ENCODE measurements around the gene PWWP2B.
"Not testable (repeated sequence)": the region's sequence is repeated elsewhere in the genome, so short reads cannot be mapped to it uniquely, and the experiment has no call there.

PWWP2B gene

DNA sequence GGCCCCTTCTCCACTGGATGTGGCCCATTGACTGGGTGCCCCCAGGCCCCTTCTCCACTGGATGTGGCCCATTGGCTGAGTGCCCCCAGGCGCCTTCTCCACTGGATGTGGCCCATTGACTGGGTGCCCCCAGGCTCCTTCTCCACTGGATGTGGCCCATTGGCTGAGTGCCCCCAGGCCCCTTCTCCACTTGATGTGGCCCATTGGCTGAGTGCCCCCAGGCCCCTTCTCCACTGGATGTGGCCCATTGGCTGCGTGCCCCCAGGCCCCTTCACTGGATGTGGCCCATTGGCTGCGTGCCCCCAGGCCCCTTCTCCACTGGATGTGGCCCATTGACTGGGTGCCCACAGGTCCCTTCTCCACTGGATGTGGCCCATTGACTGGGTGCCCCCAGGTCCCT lies 39.1 kb downstream of the PWWP2B start:
- DNase-seq = not testable (repeated sequence)

DNA sequence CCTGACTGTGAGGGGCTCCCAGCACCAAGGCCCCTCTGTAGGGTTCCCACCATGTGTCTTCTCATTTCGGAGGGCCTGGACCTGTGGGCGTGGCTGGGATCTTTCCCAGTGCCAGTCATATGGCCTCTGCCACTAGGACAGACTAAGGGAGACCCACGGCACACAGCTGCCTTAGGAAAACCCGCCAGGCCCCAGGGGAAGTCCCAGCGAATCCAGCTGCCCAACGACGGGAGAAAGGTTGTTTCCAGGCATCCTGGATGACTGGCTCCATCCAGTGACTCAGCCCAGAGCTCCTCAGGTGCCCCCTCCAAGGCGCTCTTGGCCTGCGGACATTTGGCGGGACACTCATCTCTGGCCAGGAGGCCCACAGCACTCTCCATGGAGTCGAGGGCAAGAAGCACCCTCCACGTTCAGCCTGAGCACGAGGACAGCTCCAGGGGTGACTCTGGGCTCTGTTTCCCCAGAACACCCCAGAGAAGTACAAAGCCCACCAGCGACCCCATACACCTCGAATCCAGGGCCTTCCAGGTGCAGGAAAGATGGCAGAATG lies 39.9 kb downstream of the PWWP2B start:
- DNase-seq = no peak

DNA sequence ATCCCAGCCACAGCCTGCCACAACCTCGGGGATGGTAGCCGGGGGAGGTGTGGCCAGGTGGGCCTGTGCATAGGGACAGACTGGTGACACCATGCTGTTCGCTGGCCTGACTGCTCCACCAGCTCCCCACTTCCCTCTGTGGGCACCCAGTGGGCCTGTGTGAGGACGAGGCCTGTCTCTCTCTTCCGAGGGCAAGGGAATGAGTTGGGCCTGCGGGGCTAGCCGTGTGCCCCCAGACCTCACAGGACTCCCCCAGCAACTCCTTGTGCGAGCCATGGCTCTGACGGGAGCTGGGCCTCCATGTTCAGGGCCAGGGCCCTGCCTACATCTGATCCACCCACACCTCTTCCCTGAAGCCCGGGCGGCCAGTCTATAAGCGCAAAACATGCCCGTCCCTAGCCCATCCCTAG lies 40.5 kb downstream of the PWWP2B start:
- no peak for DNase-seq

DNA sequence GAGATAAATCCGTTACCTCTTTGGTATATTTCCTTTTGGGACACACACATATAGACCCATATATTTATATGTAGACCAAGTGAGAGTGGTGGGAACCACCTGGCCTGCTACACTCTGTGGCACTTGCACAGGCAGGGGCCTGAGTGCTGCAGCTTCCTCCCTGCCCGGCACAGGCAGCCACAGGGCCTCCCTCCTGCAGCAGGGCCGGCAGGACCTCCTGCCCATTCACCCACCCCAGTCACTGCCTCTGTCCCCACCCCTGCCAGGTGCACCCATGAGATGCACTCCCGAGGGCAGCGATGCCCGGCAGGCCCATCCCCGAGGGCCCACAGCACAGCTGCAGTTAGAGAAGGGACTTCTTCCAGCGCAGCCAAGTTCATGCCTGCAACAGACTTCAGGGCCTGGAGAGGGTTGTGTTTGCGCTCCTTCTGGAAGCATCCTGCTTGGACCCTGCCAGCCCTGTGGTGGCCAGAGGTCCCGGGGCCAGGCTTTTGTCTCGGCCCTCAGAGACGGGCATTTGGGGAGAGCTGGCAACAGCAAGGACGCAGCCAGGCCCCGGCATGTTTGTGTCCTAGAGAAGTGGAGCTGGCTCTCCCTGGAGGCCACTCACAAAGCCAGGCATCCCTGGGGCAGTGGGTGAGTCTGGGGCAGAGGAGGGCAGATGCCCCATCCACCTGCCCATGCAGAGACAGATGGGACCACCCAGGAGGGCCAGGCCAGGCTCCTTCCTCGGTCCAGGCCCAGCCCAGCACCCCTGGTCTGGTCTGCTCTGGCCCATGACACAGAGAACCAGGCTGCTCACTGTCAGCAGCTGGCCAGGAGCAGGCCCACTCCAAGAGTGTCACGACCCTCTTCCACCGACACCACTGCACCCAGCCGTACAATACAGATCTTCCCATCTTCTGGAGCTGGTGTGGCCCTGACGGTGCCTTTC lies 41.4 kb downstream of the PWWP2B start:
- no peak for DNase-seq

DNA sequence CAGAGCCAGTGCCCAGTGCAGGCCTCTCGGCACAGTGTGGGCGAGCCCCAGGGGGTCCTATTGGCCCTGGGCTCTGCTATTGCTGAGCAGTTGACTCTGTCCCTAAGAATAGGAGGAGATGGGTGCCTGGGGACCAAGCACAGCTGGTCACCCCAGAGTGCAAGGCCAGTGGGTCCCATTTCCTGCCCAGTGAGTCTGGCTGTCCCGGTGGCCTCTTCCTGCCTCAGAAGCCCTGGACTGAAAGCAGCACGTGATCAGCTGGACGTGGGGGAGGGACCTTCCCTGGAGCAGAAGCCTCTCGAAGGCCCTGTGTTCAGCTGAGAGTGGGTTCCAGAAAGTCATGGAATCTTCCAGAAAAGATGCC lies 42.0 kb downstream of the PWWP2B start:
- no peak for DNase-seq

DNA sequence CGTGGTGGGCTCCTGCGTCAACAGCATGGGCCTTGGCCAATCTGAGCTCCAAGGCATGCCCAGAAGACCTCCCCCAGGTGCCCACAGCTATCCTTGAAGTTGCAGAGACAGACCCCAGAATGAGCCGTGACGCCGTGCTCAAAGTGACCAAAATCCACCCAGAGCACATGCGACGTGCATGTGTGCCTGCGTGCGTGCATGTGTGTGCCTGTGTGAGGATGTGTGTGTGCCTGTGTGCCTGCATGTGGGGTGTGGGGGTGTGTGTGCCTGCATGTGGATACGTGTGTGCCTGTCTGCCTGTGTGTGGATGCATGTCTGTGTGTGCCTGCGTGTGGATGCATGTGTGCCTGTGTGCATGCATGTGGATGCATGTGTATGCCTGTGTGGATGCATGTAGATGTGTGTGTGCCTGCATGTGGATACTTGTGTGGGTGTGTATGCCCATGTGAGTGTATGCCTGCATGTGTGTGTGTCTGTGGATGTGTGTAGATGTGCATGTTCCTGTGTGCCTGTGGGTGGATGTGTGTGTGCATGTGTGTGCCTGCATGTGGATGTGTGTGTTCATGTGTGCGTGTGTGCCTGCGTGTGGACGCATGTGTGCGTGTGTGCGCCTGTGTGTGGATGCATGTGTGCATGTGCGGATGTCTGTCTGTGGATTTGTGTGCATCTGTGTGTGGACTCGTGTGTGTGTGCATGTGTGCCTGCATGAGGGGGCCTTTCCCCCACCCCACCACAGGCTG lies 42.6 kb downstream of the PWWP2B start:
- no peak for DNase-seq

DNA sequence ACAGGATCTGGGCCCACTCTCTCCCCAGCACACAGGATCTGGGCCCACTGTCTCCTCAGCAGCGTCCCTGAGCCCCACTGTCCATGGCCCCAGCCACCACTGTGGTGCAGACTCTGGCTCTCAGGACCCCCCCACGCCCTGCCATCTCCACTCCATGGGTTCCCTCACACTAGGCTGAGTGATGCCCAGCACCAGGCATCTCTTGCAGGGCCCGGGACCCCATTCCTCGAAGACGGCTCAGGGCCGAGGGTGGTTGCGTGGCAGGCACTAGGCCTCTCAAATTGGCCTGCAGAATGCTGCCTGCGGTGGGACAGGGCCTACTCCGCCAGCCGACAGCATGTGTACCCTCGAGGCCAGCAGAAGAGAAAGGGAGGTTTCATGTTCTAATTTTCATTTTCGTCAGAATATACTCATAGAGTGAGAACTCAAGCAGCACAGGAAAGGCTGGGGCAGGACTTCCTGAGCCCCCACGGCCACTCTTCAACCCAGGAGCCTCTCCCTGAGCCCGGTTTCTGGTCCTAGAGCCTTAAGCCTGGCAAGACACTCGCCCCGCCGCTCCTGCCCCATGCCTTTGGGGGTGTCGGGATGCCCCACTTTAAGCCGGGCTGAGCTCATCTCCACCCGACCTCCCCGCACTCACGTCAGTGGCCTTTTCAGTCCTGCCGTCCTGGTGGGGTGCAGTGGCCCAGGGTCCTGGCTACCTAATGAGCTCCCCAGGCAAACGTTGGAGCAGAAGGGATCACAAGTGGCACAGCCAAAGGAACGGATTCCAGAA lies 44.0 kb downstream of the PWWP2B start:
- no peak for DNase-seq

DNA sequence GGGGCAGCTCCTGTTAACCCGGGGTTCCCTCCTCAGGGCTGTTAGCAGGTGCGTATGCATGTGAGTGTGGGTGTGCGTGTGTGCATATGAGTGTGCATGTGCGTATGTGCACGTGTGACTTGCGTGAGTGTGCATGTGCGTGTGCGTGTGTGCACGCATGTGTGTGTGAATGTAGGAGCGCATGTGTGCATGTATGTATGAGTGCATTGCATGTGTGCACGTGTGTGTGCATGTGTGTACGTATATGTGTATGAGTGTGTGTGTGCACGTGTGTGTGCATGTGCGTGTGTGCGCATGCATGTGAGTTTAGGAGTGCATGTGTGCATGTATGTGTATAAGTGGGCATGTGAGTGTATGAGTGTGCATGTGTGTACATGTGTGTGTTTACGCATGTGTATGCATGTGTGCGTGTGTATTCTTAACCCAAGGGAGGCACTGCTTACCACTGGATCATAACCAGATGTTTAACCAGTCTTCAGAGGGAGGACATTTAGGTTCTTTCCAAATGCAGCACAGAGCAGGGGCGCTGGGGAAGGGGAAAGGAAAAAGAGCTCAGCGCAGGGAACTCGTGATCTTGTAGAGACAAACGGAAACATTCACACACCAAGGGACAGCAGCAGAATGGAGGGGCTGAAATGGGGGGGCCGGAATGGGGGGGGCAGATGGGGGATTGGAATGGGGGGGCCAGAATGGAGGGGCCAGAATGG lies 45.0 kb downstream of the PWWP2B start:
- no peak for DNase-seq

DNA sequence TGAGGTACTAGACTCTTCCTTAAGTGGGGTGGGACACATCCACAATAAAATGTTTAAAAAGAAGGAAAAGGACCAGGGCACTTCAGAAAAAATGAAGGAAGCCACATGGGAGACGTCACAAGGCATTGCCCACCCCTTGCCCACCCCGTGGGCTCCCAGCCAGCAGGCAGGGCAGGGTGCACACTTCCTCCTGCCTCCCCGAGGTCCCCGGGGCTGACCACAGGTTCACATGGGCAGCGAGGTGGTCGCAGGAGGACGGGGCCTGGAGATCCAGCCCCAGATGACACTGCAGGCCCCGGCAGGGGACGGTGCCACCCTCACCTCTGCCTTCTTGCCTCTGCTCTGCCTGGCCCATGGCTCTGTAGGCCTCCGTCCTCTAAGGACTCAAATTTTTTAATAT lies 45.6 kb downstream of the PWWP2B start:
- DNase-seq = no peak

DNA sequence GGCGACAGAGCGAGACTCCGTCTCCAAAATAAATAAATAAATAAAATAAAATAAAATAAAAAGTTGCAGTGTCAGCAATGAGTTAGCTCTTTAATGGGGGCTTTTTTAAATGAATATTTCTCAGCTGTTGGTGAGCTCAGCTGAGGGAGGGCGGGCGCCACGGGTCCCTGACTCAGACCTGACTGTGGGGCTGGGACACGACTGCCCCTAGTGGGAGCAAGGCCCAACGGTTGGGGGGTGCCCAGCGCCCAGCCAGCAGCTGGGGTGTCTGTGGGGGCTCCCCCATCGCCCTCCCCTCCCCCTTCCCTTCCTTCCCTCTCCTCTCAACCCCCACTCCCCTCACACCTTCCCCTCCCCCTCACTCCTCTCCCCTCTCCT lies 46.6 kb downstream of the PWWP2B start:
- no peak for DNase-seq

DNA sequence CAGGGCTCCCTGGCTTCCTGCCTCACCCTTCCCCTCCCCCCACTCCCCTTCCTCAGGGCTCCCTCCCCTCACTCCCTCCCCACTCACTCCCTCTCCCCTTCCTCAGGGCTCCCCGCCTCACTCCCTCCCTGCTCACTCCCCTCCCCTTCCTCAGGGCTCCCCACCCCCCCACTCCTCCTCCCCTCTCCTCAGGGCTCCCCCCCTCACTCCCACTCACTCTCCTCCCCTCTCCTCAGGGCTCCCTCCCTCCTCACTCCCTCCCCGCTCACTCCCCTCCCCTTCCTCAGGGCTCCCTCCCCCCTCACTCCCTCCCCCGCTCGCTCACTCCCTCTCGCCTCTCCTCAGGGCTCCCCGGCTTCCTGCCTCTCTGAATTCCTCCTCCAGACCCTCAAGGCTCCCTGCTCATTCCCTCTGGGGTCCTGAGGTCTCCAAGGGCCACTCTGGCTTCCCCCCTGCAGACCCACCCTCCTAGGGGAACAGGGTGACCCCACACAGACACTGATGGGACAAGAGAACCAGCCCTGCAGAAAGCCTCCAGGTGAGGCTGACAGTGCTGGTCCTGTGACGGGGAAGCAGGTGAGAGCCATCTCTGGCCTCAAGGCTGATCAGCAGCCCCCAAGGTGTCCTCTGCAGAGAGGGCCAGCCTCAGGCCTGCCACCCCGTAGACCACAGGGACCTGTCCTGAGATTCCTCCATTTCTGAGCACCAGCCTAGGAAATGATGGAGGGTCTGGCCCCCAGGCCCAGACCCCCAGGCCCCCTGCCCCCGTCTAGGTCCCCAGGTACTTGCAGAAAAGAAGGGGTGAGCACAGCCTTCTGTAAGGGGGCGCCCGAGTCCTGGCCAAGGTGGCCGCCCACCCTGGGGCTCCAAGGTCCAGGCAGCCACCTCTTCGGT lies 47.2 kb downstream of the PWWP2B start:
- DNase-seq = no peak

DNA sequence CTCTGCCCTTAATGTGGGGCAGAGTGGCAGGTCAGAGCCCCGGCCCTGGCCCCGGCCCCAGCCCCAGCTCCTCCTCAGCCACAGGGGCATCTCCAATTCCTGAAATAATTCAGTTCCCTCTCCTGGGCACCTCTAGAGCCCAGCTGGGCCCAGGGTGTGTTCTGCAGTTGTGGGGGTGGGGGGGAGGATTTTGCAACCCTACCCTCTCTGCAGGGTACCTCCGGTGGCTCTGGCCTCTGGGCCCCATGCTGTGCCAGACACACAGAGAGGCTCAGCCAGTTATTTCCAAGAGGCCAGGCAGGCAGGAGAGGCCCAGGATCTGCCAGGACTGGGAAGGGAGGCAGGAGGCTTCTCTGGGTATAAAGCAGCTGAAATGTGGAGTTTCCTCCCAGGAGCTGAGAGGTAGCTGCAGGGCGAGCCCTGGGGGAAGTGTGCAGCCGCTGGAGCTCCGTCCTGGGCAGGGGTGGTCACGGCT lies 47.9 kb downstream of the PWWP2B start:
- no peak for DNase-seq

DNA sequence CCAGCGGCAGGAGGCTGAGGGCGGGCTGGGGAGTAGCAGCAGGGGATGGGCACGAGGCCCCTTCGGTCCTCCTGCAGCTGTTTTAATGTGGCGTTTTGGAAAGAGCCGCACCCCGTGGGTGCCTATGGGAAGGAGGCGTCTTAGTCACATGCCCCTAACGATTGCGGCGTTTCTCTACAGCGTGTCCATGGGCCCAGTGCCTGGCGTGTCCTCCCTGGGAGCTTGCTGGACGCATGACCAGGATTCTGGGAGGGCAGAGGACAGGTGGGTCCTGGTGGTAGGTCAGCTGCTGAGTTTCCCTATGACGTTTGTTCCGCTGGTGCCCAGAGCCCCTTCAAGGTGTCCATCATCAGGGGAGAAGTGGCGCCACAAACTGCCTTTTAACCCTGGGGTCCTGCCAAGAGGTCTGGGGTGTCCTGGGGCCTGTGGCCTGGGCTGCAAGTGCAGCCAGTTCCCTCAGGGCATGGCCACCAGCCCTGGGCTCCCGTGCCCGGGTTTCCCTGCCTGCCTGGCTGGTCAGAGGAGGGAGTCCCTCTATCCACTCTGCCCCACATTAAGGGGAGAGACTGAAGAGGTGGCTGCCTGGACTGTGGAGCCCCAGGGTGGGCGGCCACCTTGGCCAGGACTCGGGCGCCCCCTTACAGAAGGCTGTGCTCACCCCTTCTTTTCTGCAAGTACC lies 48.7 kb downstream of the PWWP2B start:
- DNase-seq = no peak

DNA sequence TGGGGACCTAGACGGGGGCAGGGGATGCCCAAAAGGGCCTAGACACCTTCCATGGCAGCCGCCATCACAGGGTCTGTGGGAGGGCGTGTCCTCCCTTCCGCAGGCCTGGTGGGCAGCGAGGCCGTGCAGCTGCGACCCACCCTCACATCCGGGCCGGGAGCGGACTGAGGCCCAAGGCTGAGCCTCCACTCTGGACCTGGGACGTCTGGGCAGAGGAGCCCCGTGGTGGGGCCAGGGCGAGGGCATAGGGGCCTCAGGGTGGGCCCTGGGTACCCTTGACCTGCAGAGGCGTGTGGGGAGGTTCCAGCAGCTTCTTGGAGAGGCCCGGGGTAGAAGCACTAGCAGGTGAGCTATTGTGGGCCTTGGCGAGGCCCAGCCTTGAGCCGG lies 49.2 kb downstream of the PWWP2B start:
- no peak for DNase-seq

DNA sequence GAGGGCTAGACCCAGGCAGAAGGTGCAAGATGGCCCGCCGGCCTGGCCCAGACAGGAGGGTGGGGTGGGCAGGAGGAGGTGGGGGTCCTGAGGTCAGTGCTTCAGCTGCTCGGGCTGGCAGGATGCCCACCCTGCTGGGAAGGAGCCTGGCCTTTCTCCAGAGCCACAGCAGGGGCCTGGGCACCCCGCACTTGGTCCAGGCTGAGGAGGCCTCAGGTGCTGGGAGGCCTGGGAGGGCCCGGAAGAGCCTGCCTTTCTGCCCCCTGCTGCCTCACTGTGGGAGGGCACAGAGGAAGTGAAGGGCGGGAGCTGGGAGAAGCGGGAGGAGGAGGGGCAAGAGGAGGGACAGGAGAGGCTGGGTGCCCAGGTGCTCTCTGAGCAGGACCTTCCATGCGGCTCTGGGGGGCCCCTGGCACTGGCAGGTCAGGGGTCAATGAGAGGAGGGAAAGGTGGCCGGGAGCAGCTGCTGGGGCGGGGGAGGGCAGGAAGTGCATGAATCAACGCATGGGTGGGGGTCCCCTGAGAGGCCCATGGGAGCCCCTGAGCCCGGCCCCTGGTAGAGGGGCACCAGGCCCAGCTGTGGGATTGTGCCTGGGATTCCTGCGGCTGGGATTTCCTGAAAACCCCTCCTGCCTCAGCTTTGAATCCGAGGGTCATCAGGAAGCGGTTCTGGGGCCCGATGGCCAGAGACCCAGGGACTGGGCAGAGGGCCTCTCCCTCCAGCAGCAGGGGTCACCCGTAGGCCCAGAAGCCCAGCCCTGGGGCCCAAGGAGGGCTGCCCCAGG lies 49.9 kb downstream of the PWWP2B start:
- DNase-seq = peak; percentile 55

DNA sequence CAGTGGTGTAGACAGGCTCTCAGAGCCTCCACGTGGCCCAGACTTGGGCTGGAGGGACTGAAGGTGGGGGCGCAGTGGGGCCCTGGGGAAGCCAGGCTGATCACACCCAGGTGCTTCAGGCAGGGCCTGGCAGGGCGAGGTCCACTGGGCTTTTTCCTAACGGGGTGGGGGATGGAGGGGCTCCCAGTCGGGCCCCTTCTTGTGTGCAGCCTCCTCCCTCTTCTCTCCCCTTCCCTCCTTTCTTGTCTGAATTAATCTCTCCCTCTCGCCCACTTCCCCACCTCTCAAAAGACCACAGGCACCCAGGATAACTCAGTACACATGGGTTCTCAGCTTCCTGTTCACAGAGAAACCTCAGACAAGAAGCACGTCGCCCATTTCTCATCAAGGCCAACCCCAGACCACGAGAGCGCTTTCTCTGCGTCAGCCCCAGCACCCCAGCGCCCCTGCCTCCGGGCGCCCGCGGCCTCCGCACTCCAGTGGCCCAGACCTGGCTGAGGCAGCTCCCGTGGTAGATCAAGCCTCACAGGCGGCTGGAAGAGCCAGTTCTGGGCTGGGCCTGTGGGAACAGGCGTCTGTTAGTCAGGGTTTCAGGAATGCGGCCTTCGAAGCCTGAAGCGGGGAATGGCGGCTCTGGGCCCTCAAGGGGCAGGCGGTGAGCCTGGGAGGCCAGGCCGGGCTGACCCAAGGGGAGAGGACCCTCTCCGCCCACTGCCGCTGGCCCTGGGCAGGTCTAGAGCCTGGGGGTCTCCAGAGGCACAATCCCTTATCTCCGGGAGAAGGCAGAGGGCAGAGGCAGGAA lies 50.6 kb downstream of the PWWP2B start:
- peak; percentile 52 for DNase-seq

DNA sequence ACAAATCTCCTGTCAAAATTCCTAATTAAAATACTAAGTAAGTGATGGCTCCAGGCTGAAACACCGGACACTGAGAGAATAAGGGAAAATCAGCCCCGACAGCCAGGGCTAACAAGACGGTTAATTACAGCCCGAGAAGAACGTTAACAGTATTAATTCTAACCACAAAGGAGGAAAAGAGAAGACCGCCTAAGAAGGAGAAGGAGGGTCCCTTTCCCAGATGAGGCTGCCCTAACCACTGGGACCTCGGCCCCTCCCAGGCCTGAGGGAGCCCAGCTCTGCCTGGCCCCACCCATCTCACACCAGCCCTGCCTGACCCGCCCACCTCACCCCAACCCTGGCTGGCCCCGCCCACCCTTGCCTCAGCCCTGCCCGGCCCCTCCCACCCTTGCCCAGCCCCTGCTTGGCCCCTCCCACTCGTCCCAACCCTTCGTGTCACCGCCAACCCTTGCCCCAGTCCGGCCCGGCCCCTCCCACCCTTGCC lies 51.3 kb downstream of the PWWP2B start:
- peak; percentile 29 for DNase-seq

DNA sequence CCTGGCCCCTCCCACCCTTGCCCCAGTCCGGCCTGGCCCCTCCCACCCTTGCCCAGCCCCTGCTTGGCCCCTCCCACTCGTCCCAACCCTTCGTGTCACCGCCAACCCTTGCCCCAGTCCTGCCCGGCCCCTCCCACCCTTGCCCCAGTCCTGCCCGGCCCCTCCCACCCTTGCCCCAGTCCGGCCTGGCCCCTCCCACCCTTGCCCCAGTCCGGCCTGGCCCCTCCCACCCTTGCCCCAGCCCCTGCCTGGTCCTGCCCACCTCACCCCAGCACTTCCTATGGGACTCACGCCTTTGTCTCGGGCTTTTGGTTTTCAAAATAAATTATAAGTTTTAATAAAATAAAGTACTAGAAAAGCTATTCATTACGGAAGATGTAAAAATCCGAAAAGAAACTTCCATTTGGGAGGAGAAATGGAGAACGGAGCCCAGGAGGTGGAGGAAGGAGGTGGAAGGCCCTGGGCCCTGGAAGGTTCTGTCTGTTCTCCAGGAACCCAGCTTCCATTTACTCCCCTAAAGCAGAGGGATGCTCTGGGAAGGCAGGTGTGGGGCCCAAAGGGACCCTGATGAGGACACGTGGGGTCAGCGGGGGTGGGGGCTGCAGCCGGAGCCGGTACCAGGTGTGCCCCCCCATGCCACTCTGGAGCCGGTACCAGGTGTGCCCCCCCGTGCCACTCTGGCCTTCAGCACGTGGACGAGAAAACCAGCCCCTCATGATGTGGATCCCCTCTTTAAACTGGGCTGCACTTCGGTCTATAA lies 52.2 kb downstream of the PWWP2B start:
- DNase-seq = no peak
